ENCODE results near the gene MYO18A.

- no peak for TF ChIP-seq EZH2phosphoT487 (IDR thresholded peaks at IDR 0.05; ENCODE audit: insufficient read depth, low read depth)
- no peak for TF ChIP-seq EZH2 (IDR thresholded peaks at IDR 0.05; ENCODE audit: insufficient read depth, poor library complexity, severe bottlenecking)
Observed at GRCh38 chr17:29178750-29179231, 1.4 kb downstream of the MYO18A start.
